ENCODE data around the gene CEACAM16. TPM values are rescaled to one million over a fixed set of nuclear protein-coding genes. Genes with fewer than 3 reads are reported as not detected.

The CEACAM16 gene
- total RNA-seq, 1 experiment from 2014 or later: not detected

- Histone ChIP-seq H3K9me3 (ENCODE audit: low read length) (no peaks in the 10 kb centered on the region), H3K79me2 (ENCODE audit: low read length) (no peaks in the 10 kb centered on the region), H3K4me3 (ENCODE audit: low read length) (no peak overlapping the region), H3K36me3 (ENCODE audit: low read depth, low read length) (no peaks in the 10 kb centered on the region), H3K4me2 (ENCODE audit: low read length) (no peak overlapping the region; the same call in 1 of the 2 replicates), H3K9ac (ENCODE audit: low read length) (no peak overlapping the region), H3K27ac (ENCODE audit: low read length) (peak overlapping the region; percentile 53), H4K20me1 (ENCODE audit: low read length) (no peaks in the 10 kb centered on the region), H3K27me3 (ENCODE audit: low read length) (no peaks in the 10 kb centered on the region), H2AFZ (ENCODE audit: low read length) (0 out of 2 replicates have a peak overlapping the region, but pooled peaks have one; percentile 34), H3F3A (ENCODE audit: low read length, unreplicated experiment) (no peaks in the 10 kb centered on the region), H3K4me1 (ENCODE audit: insufficient read depth, low read length) (peaks cover 15% of the 10 kb centered on the region; the same call in 1 of the 2 replicates), H3K9me2 (replicated peaks; ENCODE audit: low read length) (no peaks in the 10 kb centered on the region)
- no TSS peak for BruUV-seq (replicated peaks)
- TF ChIP-seq EZH2phosphoT487 (IDR thresholded peaks at IDR 0.05; ENCODE audit: borderline replicate concordance, low read length): no peak
- TF ChIP-seq EZH2 (IDR thresholded peaks at IDR 0.05; ENCODE audit: low read length, unreplicated experiment): no peak
- TF ChIP-seq CTCF (conservative IDR thresholded peaks at IDR 0.05; ENCODE audit: low read depth, low read length): no peak
- POLR2A ChIA-PET (ENCODE audit: unreplicated experiment): no interaction called here
- CTCF ChIA-PET: no interaction called here
- ATAC-seq: peak; percentile 69
- DNase-seq: peak; percentile 58
- intact Hi-C loops (cut with micrococcal nuclease): no loop called here
Measured at GRCh38 chr19:44735011-44735410, 36.1 kb downstream of the CEACAM16 start.

DNA sequence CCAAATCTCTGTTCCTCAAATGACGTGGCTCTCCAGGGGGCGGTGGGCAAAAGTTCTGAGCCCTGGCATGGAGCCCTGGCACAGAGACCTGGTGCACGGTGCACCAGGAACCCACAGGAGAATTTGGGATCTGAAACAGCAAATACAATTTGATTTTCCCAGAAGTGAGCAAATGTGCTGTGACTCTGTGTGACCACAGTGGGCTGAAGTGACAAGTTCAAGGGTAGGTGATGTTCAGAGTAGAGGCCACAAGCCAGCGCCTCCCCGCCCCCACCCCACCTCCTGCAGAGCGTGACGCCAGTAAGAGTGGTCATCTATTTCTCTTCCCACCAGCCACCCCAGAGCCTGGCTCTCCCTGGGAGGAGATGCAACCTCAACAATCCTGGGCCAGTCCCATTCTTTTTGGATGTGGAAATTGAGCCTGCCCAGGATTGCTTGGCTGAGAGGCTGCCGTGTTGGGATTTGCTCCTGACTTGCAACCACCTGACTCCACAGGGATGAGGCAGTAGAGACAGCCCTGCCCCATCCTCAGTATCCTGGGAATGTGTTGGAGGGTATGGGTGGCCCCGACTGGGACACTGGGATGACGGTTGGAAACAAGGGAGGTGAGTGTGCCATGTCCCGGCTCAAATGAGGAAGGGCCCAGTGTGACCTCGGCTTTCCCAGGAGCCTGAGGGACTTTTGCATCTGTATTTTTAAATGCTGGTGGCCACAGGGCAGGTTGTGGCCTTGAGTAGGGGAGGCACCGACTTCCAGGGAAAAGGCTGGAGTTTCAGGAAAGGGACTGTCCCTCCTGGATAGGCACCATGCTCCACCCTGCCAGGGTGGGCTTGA is 38.5 kb downstream of the CEACAM16 start:
- Histone ChIP-seq H3K9me3 (ENCODE audit: low read length) (no peaks in the 10 kb centered on the region), H3K79me2 (ENCODE audit: low read length) (no peaks in the 10 kb centered on the region), H3K4me1 (ENCODE audit: insufficient read depth, low read length) (peaks cover 30% of the 10 kb centered on the region), H3K27ac (ENCODE audit: low read length) (no peak overlapping the region), H3K27me3 (ENCODE audit: low read length) (no peaks in the 10 kb centered on the region), H3K36me3 (ENCODE audit: low read depth, low read length) (no peaks in the 10 kb centered on the region), H3K9ac (ENCODE audit: low read length) (no peak overlapping the region), H3K4me3 (ENCODE audit: low read length) (no peak overlapping the region), H3F3A (ENCODE audit: low read length, unreplicated experiment) (no peaks in the 10 kb centered on the region), H2AFZ (ENCODE audit: low read length) (no peak overlapping the region), H3K9me2 (replicated peaks; ENCODE audit: low read length) (no peaks in the 10 kb centered on the region), H4K20me1 (ENCODE audit: low read length) (no peaks in the 10 kb centered on the region), H3K4me2 (ENCODE audit: low read length) (no peak overlapping the region)
- no peak for ATAC-seq
- intact Hi-C loops (cut with micrococcal nuclease): no loop called here
- POLR2A ChIA-PET (ENCODE audit: unreplicated experiment): no interaction called here
- TF ChIP-seq EZH2phosphoT487 (IDR thresholded peaks at IDR 0.05; ENCODE audit: borderline replicate concordance, low read length) (no peak), EZH2 (IDR thresholded peaks at IDR 0.05; ENCODE audit: low read length, unreplicated experiment) (no peak), CTCF (conservative IDR thresholded peaks at IDR 0.05; ENCODE audit: low read depth, low read length) (no peak)
- CTCF ChIA-PET: no interaction called here
- no peak for DNase-seq
- BruUV-seq (replicated peaks): no TSS peak

- Histone ChIP-seq H3K4me1 (ENCODE audit: insufficient read depth, low read length) (peaks cover 37% of the 10 kb centered on the region), H2AFZ (ENCODE audit: low read length) (no peak overlapping the region), H3K4me3 (ENCODE audit: low read length) (no peak overlapping the region), H3K27me3 (ENCODE audit: low read length) (no peaks in the 10 kb centered on the region), H3K4me2 (ENCODE audit: low read length) (no peak overlapping the region), H3K79me2 (ENCODE audit: low read length) (no peaks in the 10 kb centered on the region), H3F3A (ENCODE audit: low read length, unreplicated experiment) (no peaks in the 10 kb centered on the region), H3K9me2 (replicated peaks; ENCODE audit: low read length) (no peaks in the 10 kb centered on the region), H3K27ac (ENCODE audit: low read length) (no peak overlapping the region), H3K9me3 (ENCODE audit: low read length) (no peaks in the 10 kb centered on the region), H4K20me1 (ENCODE audit: low read length) (no peaks in the 10 kb centered on the region), H3K9ac (ENCODE audit: low read length) (no peak overlapping the region), H3K36me3 (ENCODE audit: low read depth, low read length) (no peaks in the 10 kb centered on the region)
- DNase-seq (no peak), ATAC-seq (no peak)
- intact Hi-C loops (cut with micrococcal nuclease): no loop called here
- CTCF ChIA-PET: no interaction called here
- no peak for TF ChIP-seq EZH2phosphoT487 (IDR thresholded peaks at IDR 0.05; ENCODE audit: borderline replicate concordance, low read length)
- TF ChIP-seq CTCF (conservative IDR thresholded peaks at IDR 0.05; ENCODE audit: low read depth, low read length): no peak
- no peak for TF ChIP-seq EZH2 (IDR thresholded peaks at IDR 0.05; ENCODE audit: low read length, unreplicated experiment)
- POLR2A ChIA-PET (ENCODE audit: unreplicated experiment): no interaction called here
- no TSS peak for BruUV-seq (replicated peaks)
Measured at GRCh38 chr19:44738136-44738535, 39.2 kb downstream of the CEACAM16 start.

All from PC-3 (cell line).